Neural cell (in vitro differentiated cells): ENCODE data around the gene HCFC2. TPM values are rescaled to one million over a fixed set of nuclear protein-coding genes. Genes with fewer than 3 reads are reported as not detected.
A peak's percentile ranks its signal among the peaks of the same experiment; 100 is the strongest.

Experiments used
- H2AFZ ChIP-seq: fragments of 200-600, 300-800 bp; sonication (generic), shearing (Covaris generic); 2 replicates; pipeline ENCODE4 v1.6.0; 2014; ENCODE audit warnings: low read depth, mild to moderate bottlenecking, antibody characterized with exemption, low read length, moderate library complexity
- H3F3A ChIP-seq: fragments of 200-600 bp; shearing (Covaris generic); 2 replicates; pipeline ENCODE4 v1.6.1; 2016; ENCODE audit warnings: mild to moderate bottlenecking, moderate library complexity, mixed read lengths, antibody characterized with exemption, low read length; ENCODE audit not compliant: insufficient read depth, poor library complexity, severe bottlenecking
- H3K27ac ChIP-seq: fragments of 200-600, 300-800 bp; sonication (generic), shearing (Covaris generic); 2 replicates; pipeline ENCODE4 v1.5.1; 2014; ENCODE audit warnings: mild to moderate bottlenecking, low read length, moderate library complexity
- H3K27me3 ChIP-seq: fragments of 300-800, 200-600 bp; sonication (generic), shearing (Covaris generic); 2 replicates; pipeline ENCODE4 v1.6.0; 2014; ENCODE audit warnings: mild to moderate bottlenecking, low read depth, low read length, moderate library complexity; ENCODE audit not compliant: insufficient read depth
- H3K36me3 ChIP-seq: fragments of 300-800, 200-600 bp; sonication (generic), shearing (Covaris generic); 2 replicates; pipeline ENCODE4 v1.5.1; 2014; ENCODE audit warnings: mild to moderate bottlenecking, antibody characterized with exemption, low read length, moderate library complexity; ENCODE audit not compliant: insufficient read depth
- H3K4me2 ChIP-seq: fragments of 300-800, 200-600 bp; sonication (generic), shearing (Covaris generic); 2 replicates; pipeline ENCODE4 v1.6.0; 2014; ENCODE audit warnings: mild to moderate bottlenecking, low read length
- H3K4me3 ChIP-seq: fragments of 300-800, 200-600 bp; sonication (generic), shearing (Covaris generic); 2 replicates; pipeline ENCODE4 v1.5.1; 2014; ENCODE audit warnings: mild to moderate bottlenecking, low read length, moderate library complexity
- H3K79me2 ChIP-seq: fragments of 200-600 bp; shearing (Covaris generic); replicated peaks from 2 replicates; pipeline ENCODE4 v1.6.0; 2014; ENCODE audit warnings: mild to moderate bottlenecking, low read length, moderate library complexity; ENCODE audit not compliant: insufficient read depth
- H3K9ac ChIP-seq: fragments of 300-800, 200-600 bp; sonication (generic), shearing (Covaris generic); 2 replicates; pipeline ENCODE4 v1.6.1; 2016; ENCODE audit warnings: mild to moderate bottlenecking, low read length, mixed read lengths
- H3K9me2 ChIP-seq: fragments of 200-600 bp; shearing (Covaris generic); 2 replicates; pipeline ENCODE4 v1.6.1; 2016; ENCODE audit warnings: mild to moderate bottlenecking, low read length, mixed read lengths; ENCODE audit not compliant: insufficient read depth
- H3K9me3 ChIP-seq: fragments of 200-600, 300-800 bp; sonication (generic), shearing (Covaris generic); 2 replicates; pipeline ENCODE4 v1.6.1; 2016; ENCODE audit warnings: mild to moderate bottlenecking, mixed run types, low read length, moderate library complexity, mixed read lengths
- H4K20me1 ChIP-seq: fragments of 200-600 bp; shearing (Covaris generic); 2 replicates; pipeline ENCODE4 v1.6.1; 2016; ENCODE audit warnings: mild to moderate bottlenecking, mixed run types; ENCODE audit not compliant: insufficient read depth
- CTCF ChIP-seq: fragments of 450-650 bp; IDR thresholded peaks from 2 replicates; pipeline ENCODE4 v1.5.1; 2014; ENCODE audit warnings: antibody characterized with exemption, mild to moderate bottlenecking, moderate library complexity; ENCODE audit not compliant: poor library complexity, severe bottlenecking
- EP300 ChIP-seq: fragments of 450-650 bp; conservative IDR thresholded peaks from 2 replicates; pipeline ENCODE4 v1.6.1; 2014; ENCODE audit warnings: antibody characterized with exemption, mild to moderate bottlenecking, moderate library complexity; ENCODE audit not compliant: poor library complexity, severe bottlenecking
- EZH2 ChIP-seq: fragments of 200-600, 300-800 bp; shearing (Covaris generic), sonication (generic); IDR thresholded peaks from 2 replicates; pipeline ENCODE4 v1.6.1; 2014; ENCODE audit warnings: antibody characterized with exemption, low read length, borderline replicate concordance, mild to moderate bottlenecking; ENCODE audit not compliant: insufficient read depth, poor library complexity, severe bottlenecking
- MXI1 ChIP-seq: fragments of 450-650 bp; conservative IDR thresholded peaks from 2 replicates; pipeline ENCODE4 v1.6.1; 2014; ENCODE audit warnings: antibody characterized with exemption, mild to moderate bottlenecking; ENCODE audit not compliant: poor library complexity, severe bottlenecking
- POLR2AphosphoS5 ChIP-seq: IDR thresholded peaks from 2 replicates; pipeline ENCODE4 v1.6.1; 2012
- RAD21 ChIP-seq: fragments of 450-650 bp; conservative IDR thresholded peaks from 2 replicates; pipeline ENCODE4 v1.6.1; 2014; ENCODE audit warnings: antibody characterized with exemption, mild to moderate bottlenecking, moderate library complexity
- SMC3 ChIP-seq: fragments of 450-650 bp; conservative IDR thresholded peaks from 2 replicates; pipeline ENCODE4 v1.6.1; 2014; ENCODE audit warnings: antibody characterized with exemption, mild to moderate bottlenecking, moderate library complexity; ENCODE audit not compliant: poor library complexity
- TAF1 ChIP-seq: IDR thresholded peaks from 2 replicates; pipeline ENCODE4 v1.6.1; 2012; ENCODE audit warnings: low read depth
- polyA plus RNA-seq: library from polyadenylated mRNA; depleted of rRNA; stranded (reverse); fragments of >200 nt; gene quantifications from 2 replicates; pipeline ENCODE4 v1.2.3, GENCODE V29; 2014
- TF ChIP-seq, protein P1 (sequence below): IDR thresholded peaks from 2 replicates; pipeline ENCODE4 v1.6.1; 2012; ENCODE audit warnings: borderline replicate concordance

Gene HCFC2
- polyA plus RNA-seq, 1 donor from 2014 or later, result 62.4 TPM

- Histone ChIP-seq H3K9ac (peak overlapping the region; percentile 93), H3K4me3 (peak overlapping the region; percentile 83), H2AFZ (peak overlapping the region; percentile 73), H4K20me1 (no peaks in the 10 kb centered on the region), H3K9me3 (no peaks in the 10 kb centered on the region), H3K79me2 (peaks cover 27% of the 10 kb centered on the region), H3K4me2 (peak overlapping the region; percentile 66), H3K27me3 (no peaks in the 10 kb centered on the region), H3K9me2 (no peaks in the 10 kb centered on the region), H3F3A (peaks cover 6% of the 10 kb centered on the region), H3K36me3 (peaks cover 3% of the 10 kb centered on the region), H3K27ac (peak overlapping the region; percentile 96)
- peak; percentile 68 for TF ChIP-seq MXI1
- peak; percentile 31 for TF ChIP-seq POLR2AphosphoS5
- TF ChIP-seq CTCF, result peak; percentile 18
- no peak for TF ChIP-seq RAD21
- TF ChIP-seq SMC3, result no peak
- no peak for TF ChIP-seq EP300
- TF ChIP-seq, protein P1, sequence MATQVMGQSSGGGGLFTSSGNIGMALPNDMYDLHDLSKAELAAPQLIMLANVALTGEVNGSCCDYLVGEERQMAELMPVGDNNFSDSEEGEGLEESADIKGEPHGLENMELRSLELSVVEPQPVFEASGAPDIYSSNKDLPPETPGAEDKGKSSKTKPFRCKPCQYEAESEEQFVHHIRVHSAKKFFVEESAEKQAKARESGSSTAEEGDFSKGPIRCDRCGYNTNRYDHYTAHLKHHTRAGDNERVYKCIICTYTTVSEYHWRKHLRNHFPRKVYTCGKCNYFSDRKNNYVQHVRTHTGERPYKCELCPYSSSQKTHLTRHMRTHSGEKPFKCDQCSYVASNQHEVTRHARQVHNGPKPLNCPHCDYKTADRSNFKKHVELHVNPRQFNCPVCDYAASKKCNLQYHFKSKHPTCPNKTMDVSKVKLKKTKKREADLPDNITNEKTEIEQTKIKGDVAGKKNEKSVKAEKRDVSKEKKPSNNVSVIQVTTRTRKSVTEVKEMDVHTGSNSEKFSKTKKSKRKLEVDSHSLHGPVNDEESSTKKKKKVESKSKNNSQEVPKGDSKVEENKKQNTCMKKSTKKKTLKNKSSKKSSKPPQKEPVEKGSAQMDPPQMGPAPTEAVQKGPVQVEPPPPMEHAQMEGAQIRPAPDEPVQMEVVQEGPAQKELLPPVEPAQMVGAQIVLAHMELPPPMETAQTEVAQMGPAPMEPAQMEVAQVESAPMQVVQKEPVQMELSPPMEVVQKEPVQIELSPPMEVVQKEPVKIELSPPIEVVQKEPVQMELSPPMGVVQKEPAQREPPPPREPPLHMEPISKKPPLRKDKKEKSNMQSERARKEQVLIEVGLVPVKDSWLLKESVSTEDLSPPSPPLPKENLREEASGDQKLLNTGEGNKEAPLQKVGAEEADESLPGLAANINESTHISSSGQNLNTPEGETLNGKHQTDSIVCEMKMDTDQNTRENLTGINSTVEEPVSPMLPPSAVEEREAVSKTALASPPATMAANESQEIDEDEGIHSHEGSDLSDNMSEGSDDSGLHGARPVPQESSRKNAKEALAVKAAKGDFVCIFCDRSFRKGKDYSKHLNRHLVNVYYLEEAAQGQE, result peak; percentile 62
- TF ChIP-seq EZH2, result no peak
- TF ChIP-seq TAF1, result peak; percentile 56
These were observed 72.9 kb downstream of the HCFC2 start for GRCh38 chr12:104137001-104137901.

- H3K4me3 ChIP-seq, result peak within 1 kb of the TSS; percentile 83
- H4K20me1 ChIP-seq, result no peaks in the 10 kb centered on the region
- H3F3A ChIP-seq, result peaks cover 6% of the 10 kb centered on the region
- peak within 1 kb of the TSS; percentile 98 for H2AFZ ChIP-seq
- no peaks in the 10 kb centered on the region for H3K9me2 ChIP-seq
- H3K27ac ChIP-seq, result peak within 1 kb of the TSS; percentile 96
- H3K9ac ChIP-seq, result peak within 1 kb of the TSS; percentile 93
- H3K36me3 ChIP-seq, result peaks cover under 1% of the 10 kb centered on the region
- H3K79me2 ChIP-seq, result peaks cover 27% of the 10 kb centered on the region
- TF ChIP-seq, protein P1, result no peak
- peak; percentile 99 for TF ChIP-seq EP300
- peak; percentile 28 for TF ChIP-seq RAD21
- peak; percentile 69 for TF ChIP-seq POLR2AphosphoS5
- TF ChIP-seq CTCF, result peak; percentile 41
- TF ChIP-seq MXI1, result peak; percentile 84
- TF ChIP-seq EZH2, result no peak
- TF ChIP-seq TAF1, result peak; percentile 28
- peak; percentile 39 for TF ChIP-seq SMC3
- H3K27me3 ChIP-seq, result no peaks in the 10 kb centered on the region
- H3K9me3 ChIP-seq, result no peaks in the 10 kb centered on the region
- H3K4me2 ChIP-seq, result peak within 1 kb of the TSS; percentile 66
These were observed 73.8 kb downstream of the HCFC2 start, which contains the start of gene NFYB for GRCh38 chr12:104137902-104138796. NFYB (minus strand) TSS chr12:104138210; CDS start chr12:104135453, 2,757 bp downstream.
